ENCODE results near the gene BMPR1A.

DNA sequence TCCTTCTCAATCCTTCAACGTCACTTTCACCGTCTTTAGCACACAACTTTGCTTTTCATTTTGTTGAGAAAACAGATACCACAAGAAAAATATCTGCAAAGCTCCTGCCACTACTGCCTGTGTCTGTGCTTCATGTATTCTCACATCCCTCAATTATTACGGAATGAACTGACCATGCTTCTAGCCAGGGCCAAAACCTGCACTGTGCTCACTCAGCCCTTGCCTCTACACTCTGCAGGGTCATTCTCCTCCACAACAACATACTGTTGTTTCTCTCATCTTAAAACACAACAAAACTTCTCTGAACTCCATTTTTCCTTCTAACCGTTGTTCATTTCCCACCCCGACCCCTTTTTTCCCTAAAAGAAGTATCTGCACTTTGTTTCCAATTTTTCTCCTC is 29.5 kb downstream of the BMPR1A start:
- TF ChIP-seq, protein P1, sequence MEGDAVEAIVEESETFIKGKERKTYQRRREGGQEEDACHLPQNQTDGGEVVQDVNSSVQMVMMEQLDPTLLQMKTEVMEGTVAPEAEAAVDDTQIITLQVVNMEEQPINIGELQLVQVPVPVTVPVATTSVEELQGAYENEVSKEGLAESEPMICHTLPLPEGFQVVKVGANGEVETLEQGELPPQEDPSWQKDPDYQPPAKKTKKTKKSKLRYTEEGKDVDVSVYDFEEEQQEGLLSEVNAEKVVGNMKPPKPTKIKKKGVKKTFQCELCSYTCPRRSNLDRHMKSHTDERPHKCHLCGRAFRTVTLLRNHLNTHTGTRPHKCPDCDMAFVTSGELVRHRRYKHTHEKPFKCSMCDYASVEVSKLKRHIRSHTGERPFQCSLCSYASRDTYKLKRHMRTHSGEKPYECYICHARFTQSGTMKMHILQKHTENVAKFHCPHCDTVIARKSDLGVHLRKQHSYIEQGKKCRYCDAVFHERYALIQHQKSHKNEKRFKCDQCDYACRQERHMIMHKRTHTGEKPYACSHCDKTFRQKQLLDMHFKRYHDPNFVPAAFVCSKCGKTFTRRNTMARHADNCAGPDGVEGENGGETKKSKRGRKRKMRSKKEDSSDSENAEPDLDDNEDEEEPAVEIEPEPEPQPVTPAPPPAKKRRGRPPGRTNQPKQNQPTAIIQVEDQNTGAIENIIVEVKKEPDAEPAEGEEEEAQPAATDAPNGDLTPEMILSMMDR (IDR thresholded peaks at IDR 0.05) = no peak
- no peak for TF ChIP-seq ZFX (IDR thresholded peaks at IDR 0.05; ENCODE audit: borderline replicate concordance)
